Measurements from ENCODE around the gene SLC22A23. TPM values are rescaled to one million over a fixed set of nuclear protein-coding genes. Genes with fewer than 3 reads are reported as not detected.

The SLC22A23 gene
- total and polyA plus RNA-seq, 2 of the 4 experiments (the other 2 are of a cell fraction), result 0.72 to 1.6 TPM

DNA sequence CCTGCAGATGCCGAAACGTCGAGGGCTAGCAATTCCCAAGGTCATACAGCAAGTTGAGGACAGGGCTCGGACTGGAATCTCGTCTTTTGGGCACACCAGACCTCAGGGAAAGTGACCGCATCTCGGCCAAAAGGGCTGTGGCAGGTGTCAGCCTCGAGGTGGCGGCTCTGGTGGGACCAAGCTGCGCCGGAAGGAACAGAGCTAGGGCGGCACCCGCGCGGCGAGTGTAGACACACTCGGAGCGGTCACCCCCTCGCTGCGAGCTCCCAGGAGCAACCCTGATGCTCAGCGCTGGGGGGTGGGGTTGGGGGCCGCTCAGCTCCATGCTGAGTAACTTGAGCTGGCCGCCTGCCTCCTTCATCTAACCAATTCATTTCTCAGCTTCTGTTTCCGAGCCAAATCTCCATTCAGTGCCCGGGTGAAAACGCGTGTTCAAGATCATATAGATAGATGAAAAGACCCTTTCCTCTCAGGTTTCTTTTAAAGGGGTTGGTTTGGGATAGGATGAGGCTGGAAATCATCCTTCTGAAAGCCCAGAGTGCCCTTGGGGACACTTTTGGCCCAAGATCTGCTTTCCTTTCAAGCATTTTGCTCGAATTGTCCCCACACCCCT is 227.2 kb downstream of the SLC22A23 start:
- CTCF ChIA-PET, result interaction anchor here (0.8 to 1.1 kb wide), 2 partner anchors 22 to 53 kb away, joined by 3 read pairs; no protein-coding TSS in a partner anchor
- H2BK5ac ChIP-seq (ENCODE audit: low read depth, low read length, poor library complexity, severe bottlenecking), result no peak overlapping the region
- H3K79me1 ChIP-seq (ENCODE audit: low read depth in 1 of 2, low read length in 2 of 2), result peaks cover 0 to 4% of the 10 kb centered on the region in 2 experiments; a peak in 1 of 4 replicates
- H4K5ac ChIP-seq (ENCODE audit: low read depth, low read length), result no peak overlapping the region
- in situ Hi-C loops (cut with MboI; ENCODE audit: low sequenced_read_pairs) (no loop called here), intact Hi-C loops (cut with micrococcal nuclease) (no loop called here), dilution Hi-C loops (cut with HindIII; ENCODE audit: low sequenced_read_pairs, unreplicated experiment) (no loop called here)
- DNase-seq, result no peak
- peaks cover 3% of the 10 kb centered on the region; the same call in 1 of the 2 replicates for H3K4me1 ChIP-seq (ENCODE audit: control insufficient read depth, insufficient read depth, low read length)
- TF ChIP-seq RFX5 (IDR thresholded peaks at IDR 0.05; ENCODE audit: low read depth, low read length) (no peak), BHLHE40 (IDR thresholded peaks at IDR 0.05; ENCODE audit: low read depth, low read length) (no peak), MAZ (IDR thresholded peaks at IDR 0.05; ENCODE audit: borderline replicate concordance, low read depth, low read length) (no peak), CHD1 (IDR thresholded peaks at IDR 0.05; ENCODE audit: low read depth, low read length) (no peak), POLR2A (IDR thresholded peaks at IDR 0.05; ENCODE audit: low read depth, low read length) (no peak), MAFK (IDR thresholded peaks at IDR 0.05; ENCODE audit: low read depth, low read length) (no peak), RCOR1 (IDR thresholded peaks at IDR 0.05; ENCODE audit: insufficient replicate concordance, low read length) (no peak), MXI1 (IDR thresholded peaks at IDR 0.05; ENCODE audit: borderline replicate concordance, low read depth, low read length) (no peak), SMC3 (IDR thresholded peaks at IDR 0.05; ENCODE audit: low read depth, low read length) (no peak), FOS (IDR thresholded peaks at IDR 0.05; ENCODE audit: low read depth, low read length) (no peak)
- TF ChIP-seq, protein P1, sequence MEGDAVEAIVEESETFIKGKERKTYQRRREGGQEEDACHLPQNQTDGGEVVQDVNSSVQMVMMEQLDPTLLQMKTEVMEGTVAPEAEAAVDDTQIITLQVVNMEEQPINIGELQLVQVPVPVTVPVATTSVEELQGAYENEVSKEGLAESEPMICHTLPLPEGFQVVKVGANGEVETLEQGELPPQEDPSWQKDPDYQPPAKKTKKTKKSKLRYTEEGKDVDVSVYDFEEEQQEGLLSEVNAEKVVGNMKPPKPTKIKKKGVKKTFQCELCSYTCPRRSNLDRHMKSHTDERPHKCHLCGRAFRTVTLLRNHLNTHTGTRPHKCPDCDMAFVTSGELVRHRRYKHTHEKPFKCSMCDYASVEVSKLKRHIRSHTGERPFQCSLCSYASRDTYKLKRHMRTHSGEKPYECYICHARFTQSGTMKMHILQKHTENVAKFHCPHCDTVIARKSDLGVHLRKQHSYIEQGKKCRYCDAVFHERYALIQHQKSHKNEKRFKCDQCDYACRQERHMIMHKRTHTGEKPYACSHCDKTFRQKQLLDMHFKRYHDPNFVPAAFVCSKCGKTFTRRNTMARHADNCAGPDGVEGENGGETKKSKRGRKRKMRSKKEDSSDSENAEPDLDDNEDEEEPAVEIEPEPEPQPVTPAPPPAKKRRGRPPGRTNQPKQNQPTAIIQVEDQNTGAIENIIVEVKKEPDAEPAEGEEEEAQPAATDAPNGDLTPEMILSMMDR (conservative IDR thresholded peaks at IDR 0.05; ENCODE audit: low read depth, low read length), result no peak
- TF ChIP-seq, protein P2, sequence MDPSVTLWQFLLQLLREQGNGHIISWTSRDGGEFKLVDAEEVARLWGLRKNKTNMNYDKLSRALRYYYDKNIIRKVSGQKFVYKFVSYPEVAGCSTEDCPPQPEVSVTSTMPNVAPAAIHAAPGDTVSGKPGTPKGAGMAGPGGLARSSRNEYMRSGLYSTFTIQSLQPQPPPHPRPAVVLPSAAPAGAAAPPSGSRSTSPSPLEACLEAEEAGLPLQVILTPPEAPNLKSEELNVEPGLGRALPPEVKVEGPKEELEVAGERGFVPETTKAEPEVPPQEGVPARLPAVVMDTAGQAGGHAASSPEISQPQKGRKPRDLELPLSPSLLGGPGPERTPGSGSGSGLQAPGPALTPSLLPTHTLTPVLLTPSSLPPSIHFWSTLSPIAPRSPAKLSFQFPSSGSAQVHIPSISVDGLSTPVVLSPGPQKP (IDR thresholded peaks at IDR 0.05; ENCODE audit: borderline replicate concordance, low read depth, low read length), result no peak
- TF ChIP-seq, protein P3, sequence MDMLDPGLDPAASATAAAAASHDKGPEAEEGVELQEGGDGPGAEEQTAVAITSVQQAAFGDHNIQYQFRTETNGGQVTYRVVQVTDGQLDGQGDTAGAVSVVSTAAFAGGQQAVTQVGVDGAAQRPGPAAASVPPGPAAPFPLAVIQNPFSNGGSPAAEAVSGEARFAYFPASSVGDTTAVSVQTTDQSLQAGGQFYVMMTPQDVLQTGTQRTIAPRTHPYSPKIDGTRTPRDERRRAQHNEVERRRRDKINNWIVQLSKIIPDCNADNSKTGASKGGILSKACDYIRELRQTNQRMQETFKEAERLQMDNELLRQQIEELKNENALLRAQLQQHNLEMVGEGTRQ (IDR thresholded peaks at IDR 0.05; ENCODE audit: low read depth, low read length), result no peak
- H2BK20ac ChIP-seq (ENCODE audit: low read depth, low read length), result no peak overlapping the region
- POLR2A ChIA-PET (ENCODE audit: unreplicated experiment), result interaction anchor here (1.5 kb wide), 1 partner anchor 17 kb away, joined by 4 read pairs; no protein-coding TSS in a partner anchor
- WGBS, 2 experiments (ENCODE audit: extremely low coverage in 2 of 2, insufficient read length in 1 of 2), result 17% methylated on average over 7 of the region's 28 CpGs; no CpG with 5 or more reads in 1 of the 2 experiments
- no peak overlapping the region for H3K18ac ChIP-seq (ENCODE audit: low read depth, low read length)
- H3K4me3 ChIP-seq (ENCODE audit: insufficient read depth, low read depth, low read length), result no peak overlapping the region
- no peak overlapping the region for H2BK120ac ChIP-seq (ENCODE audit: low read depth, low read length)
- ATAC-seq (ENCODE audit: low read depth), result no peak
- peaks cover 9% of the 10 kb centered on the region; the same call in 1 of the 2 replicates for H4K20me1 ChIP-seq (ENCODE audit: insufficient read depth, low read length)
- H3K4me2 ChIP-seq (ENCODE audit: low read depth, low read length), result peak overlapping the region; percentile 1; the same call in 1 of the 2 replicates
- H2BK15ac ChIP-seq (ENCODE audit: low read depth, low read length), result no peak overlapping the region
- peaks cover 44% of the 10 kb centered on the region for H3K27me3 ChIP-seq (ENCODE audit: control insufficient read depth, insufficient read depth, low read length)
- H3K36me3 ChIP-seq (ENCODE audit: control insufficient read depth, insufficient read depth, low read length), result no peaks in the 10 kb centered on the region
- H3K9me1 ChIP-seq (ENCODE audit: insufficient read depth, low read length), result peaks cover 7% of the 10 kb centered on the region; the same call in 1 of the 2 replicates
- peak overlapping the region; percentile 84; the same call in 1 of the 2 replicates for H3K23ac ChIP-seq (ENCODE audit: low read depth, low read length)
- H4K91ac ChIP-seq (ENCODE audit: insufficient read depth, low read depth, low read length), result no peak overlapping the region
- no peak overlapping the region for H3K14ac ChIP-seq (replicated peaks; ENCODE audit: low read depth, low read length)
- peaks cover 2% of the 10 kb centered on the region; the same call in 1 of the 2 replicates for H3K9me3 ChIP-seq (ENCODE audit: control insufficient read depth, insufficient read depth, low read length)
- no peak overlapping the region for H3K9ac ChIP-seq (ENCODE audit: low read depth, low read length)
- peak overlapping the region; percentile 25 for H2AK9ac ChIP-seq (replicated peaks; ENCODE audit: low read depth, low read length, poor library complexity)
- H2AFZ ChIP-seq (replicated peaks; ENCODE audit: low read length, poor library complexity), result peak overlapping the region; percentile 16
- H4K8ac ChIP-seq (ENCODE audit: low read depth in 2 of 2, low read length in 2 of 2), result no peak overlapping the region
- H3K27ac ChIP-seq (ENCODE audit: insufficient read depth, low read length), result no peak overlapping the region
- H3K56ac ChIP-seq (ENCODE audit: extremely low read depth, insufficient read depth, low read length), result no peak overlapping the region
- 0 out of 2 replicates have a peak overlapping the region, but pooled peaks have one; percentile 21 for H2AK5ac ChIP-seq (ENCODE audit: low read depth, low read length)
- no TSS peak for BruUV-seq (replicated peaks)
- H3K4ac ChIP-seq (ENCODE audit: low read depth, low read length), result no peak overlapping the region
